NB4 (cell line): Measurements from ENCODE around the gene SNAI3.

Experiments
- MYC ChIP-seq: IDR thresholded peaks from 2 replicates; pipeline ENCODE4 v1.6.1; 2011; ENCODE audit warnings: low read depth, low read length
- POLR2A ChIP-seq: IDR thresholded peaks from 2 replicates; pipeline ENCODE4 v1.6.1; 2011; ENCODE audit warnings: mild to moderate bottlenecking; ENCODE audit not compliant: insufficient read length; ENCODE audit errors: extremely low read depth
- TF ChIP-seq, protein P1 (sequence below): IDR thresholded peaks from one replicate; pipeline ENCODE4 v1.5.1; 2012; ENCODE audit warnings: low read depth, low read length

DNA sequence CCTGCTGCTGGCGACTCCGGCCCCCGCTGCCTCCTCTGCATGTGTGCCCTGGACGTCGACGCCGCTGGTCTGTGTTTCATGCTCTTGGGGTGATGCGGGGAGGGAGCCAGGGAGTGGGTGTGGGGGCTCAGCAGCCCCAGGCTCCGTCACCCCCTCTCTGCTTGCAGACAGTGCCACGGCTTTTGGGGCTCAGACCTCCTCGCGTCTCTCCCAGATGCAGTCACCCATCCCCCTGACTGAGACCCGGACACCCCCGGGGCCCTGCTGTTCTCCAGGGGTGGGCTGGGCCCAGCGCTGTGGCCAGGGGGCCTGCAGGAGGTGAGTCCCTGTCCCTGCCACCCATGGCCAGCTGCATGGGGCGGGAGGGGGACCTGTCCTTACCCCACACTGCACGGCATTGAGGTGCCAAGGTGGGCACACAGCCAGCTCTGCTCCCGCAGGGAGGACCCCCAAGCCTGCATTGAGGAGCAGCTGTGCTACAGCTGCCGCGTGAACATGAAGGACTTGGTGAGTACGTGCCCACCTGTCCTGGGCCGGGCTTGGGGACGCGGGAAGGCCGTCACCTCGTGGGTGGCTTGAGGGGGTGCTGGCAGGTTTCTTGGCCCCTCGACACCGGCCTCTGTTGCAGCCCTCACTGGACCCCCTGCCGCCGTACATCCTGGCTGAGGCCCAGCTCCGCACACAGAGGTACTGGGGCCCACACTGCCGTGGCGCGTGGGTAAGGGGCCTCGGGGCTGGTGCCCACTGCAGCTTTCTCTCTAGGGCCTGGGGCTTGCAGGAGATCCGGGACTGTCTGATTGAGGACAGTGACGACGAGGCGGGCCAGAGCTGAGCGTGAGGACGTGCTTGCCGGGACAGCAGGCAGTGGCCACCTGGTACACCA is 28.4 kb upstream of the SNAI3 start:
- no peak for TF ChIP-seq POLR2A
- TF ChIP-seq, protein P1, sequence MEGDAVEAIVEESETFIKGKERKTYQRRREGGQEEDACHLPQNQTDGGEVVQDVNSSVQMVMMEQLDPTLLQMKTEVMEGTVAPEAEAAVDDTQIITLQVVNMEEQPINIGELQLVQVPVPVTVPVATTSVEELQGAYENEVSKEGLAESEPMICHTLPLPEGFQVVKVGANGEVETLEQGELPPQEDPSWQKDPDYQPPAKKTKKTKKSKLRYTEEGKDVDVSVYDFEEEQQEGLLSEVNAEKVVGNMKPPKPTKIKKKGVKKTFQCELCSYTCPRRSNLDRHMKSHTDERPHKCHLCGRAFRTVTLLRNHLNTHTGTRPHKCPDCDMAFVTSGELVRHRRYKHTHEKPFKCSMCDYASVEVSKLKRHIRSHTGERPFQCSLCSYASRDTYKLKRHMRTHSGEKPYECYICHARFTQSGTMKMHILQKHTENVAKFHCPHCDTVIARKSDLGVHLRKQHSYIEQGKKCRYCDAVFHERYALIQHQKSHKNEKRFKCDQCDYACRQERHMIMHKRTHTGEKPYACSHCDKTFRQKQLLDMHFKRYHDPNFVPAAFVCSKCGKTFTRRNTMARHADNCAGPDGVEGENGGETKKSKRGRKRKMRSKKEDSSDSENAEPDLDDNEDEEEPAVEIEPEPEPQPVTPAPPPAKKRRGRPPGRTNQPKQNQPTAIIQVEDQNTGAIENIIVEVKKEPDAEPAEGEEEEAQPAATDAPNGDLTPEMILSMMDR = no peak
- TF ChIP-seq MYC = no peak
